SK-MEL-5 (cell line): ENCODE results near the gene GUCD1. TPM values are rescaled to one million over a fixed set of nuclear protein-coding genes. Genes with fewer than 3 reads are reported as not detected.
"Not testable (repeated sequence)": the region's sequence is repeated elsewhere in the genome, so short reads cannot be mapped to it uniquely, and the experiment has no call there.

Source experiments
- DNase-seq: peaks from one replicate; pipeline ENCODE4 v3.0.0-alpha.2; 2016; ENCODE audit warnings: low read depth, low spot score
- in situ Hi-C: cut with HindIII; loops from 2 replicates; pipeline ENCODE4 v1.10.0; 2016; ENCODE audit warnings: low sequenced_read_pairs, high pct_unique_total_duplicates, low pct_unique_long_range_greater_than_20kb
- total RNA-seq: library from RNA; depleted of rRNA; stranded (reverse); fragments of >200 nt; shearing (Covaris generic); gene quantifications from 2 replicates; pipeline ENCODE4 v1.2.3, GENCODE V29; 2014

The GUCD1 gene
- total RNA-seq, 1 experiment from 2014 or later, result 141 TPM

GRCh38 chr22:24543679-24544243 lies 11.2 kb downstream of the GUCD1 start:
- in situ Hi-C loops, result no loop called here
- DNase-seq, result no peak

DNA sequence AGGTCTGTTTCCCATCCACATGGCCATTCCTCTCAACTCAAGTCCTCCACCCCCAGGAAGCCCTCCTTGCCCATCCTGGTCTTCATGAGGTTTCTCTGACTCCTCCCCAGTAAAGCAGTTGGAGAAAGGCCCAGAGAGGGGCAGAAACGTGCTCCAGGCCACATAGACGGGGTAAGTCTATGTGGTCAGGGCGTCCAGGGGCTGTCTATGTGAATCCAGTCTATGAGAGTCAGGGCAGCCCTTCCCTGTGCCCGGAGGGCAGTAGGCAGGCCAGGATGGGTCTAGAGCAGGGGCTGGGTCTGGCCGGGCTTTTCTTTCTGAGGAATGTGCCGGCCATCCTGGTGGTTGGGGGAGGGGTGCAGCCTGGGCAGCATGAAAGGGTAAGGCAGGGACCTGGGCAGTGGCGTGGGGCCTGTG lies 11.7 kb downstream of the GUCD1 start:
- DNase-seq, result no peak
- in situ Hi-C loops, result no loop called here

GRCh38 chr22:24542641-24543040 lies 12.3 kb downstream of the GUCD1 start:
- in situ Hi-C loops, result no loop called here

GRCh38 chr22:24541681-24542515 lies 13.0 kb downstream of the GUCD1 start:
- in situ Hi-C loops, result no loop called here
- no peak for DNase-seq

More at GRCh38 chr22:24542641-24543040, 12.3 kb downstream of the GUCD1 start:
- no peak for DNase-seq

DNA sequence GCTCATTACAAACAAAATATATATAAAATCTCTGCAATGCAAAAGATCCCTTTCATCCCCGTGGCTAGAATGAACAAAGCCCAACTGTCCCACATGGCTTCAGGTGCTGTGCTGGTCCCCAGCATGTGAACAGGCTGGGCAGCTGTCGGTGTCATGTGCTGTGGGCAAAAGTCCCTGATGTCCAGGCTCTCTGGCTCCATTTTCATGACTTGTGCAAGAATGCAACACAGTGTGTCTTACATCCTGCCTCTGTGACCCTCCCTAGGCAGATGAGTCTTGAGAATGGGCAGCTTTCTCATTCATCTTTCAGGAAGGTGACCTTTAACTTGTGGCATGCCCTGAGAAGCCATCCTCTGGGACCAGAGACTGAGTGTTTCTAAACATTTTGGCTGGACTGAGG lies 14.5 kb downstream of the GUCD1 start:
- DNase-seq, result peak; percentile 48
- in situ Hi-C loops, result no loop called here

DNA sequence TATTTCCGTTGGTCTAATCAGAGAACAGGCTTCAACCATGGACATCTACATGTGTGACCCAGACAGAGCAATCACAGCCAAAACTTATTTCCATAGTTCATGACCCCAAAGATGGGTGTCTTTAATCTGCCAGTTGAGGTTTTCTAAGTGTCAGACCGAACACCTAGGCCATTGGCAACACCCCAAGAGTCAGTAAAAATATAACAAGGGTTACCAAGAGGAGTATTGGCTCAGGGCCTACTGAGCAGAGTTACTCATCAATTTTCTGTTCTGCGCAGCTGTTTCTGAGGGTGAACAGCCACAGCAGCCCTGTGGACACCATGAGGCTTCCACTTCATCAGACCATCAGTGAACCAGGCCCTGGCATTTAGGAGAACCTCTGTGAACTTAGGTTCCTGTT lies 18.8 kb downstream of the GUCD1 start:
- DNase-seq, result no peak
- in situ Hi-C loops, result no loop called here

- in situ Hi-C loops, result no loop called here
- DNase-seq, result no peak
These were observed 19.6 kb downstream of the GUCD1 start for GRCh38 chr22:24535348-24535747.

DNA sequence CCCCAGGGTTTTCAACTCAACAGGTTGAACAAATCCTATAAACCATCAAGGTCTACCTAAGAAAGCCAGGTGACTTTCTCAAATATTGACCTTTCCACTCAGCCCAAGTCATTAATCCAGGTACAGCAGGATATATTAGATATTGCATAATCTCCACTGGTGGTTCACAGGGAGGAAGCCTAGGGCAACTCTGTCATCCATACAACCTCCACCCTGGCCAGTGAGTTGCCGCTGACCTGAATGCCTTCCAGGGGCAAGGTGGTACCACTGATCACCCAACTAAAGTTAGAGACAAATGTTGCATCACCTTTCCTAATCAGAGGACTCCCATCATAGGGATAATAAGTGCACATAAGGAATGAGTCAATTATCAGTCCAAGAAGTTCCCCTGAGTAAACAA lies 22.9 kb downstream of the GUCD1 start:
- DNase-seq, result no peak
- in situ Hi-C loops, result no loop called here

- in situ Hi-C loops, result not testable (repeated sequence)
These were observed 24.0 kb downstream of the GUCD1 start for GRCh38 chr22:24530968-24531367.

DNA sequence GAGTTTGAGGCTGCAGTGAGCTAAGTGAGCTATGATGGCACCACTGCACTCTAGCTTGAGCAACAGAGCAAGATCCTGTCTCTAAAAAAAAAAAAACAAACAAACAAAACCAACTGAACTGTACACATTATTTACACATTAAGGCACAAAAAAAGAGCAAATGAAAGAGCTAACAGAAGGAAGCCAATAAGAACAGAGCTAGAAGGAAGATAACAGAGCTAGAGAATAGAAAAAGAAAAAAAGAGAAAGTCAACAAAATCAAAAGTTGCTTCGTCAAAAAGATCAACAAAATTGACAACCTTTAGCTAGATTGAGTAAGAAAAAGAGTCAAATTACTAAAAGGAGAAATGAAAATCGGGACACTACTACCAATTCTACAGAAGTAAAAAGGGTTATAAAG lies 25.0 kb downstream of the GUCD1 start:
- no peak for DNase-seq
- in situ Hi-C loops, result no loop called here

More at GRCh38 chr22:24530968-24531367, 24.0 kb downstream of the GUCD1 start:
- DNase-seq, result not testable (repeated sequence)

GRCh38 chr22:24526191-24526590 lies 28.7 kb downstream of the GUCD1 start:
- in situ Hi-C loops, result no loop called here
- DNase-seq, result no peak

DNA sequence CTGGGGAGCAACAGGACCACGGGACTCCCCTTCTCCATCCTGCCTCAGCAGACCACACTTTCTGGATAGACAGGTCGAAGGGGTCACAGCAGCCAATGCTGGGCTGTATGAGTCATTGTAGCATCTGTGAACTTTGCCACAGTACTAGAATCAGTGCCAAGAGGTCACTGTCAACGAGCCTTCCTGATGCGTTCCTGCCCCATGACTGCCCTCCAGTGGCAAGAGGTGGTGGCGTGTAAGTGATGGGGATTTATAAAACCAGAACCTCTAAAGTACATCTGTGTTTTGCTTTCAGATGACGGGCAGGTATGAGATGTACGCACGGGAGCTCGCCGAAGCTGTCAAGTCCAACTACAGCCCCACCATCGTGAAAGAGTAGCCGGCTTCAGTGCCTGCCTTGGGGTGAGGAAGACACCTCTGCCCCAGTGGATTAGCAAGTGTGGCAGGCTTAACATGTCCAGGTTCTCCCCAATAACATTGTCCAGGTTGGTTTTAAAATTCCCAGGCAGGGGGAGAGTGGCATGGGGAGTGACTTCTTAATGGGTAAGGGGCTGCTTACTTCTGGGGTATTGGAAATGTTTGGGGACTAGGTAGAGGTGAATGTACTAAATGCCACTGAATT lies 29.4 kb downstream of the GUCD1 start:
- peak; percentile 82 for DNase-seq
- in situ Hi-C loops, result no loop called here

DNA sequence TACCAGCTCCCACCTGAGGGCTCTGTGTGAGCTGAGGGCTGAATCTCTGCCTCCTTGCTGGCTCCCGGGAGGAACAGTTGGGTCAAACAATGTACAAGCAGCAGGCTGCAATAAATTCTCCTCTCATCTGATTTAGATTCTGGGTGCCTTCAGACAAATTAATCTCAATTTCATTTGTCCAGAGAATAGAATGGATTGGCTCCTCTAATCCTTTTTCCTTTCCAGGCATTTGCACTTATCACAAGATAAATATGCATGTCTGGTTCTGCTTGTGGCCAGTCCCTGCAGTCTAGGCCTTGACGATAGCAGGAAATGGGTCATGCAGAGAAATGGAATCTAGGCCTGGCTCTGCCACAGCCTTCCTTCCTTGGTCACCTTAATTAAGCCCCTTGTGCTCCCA lies 31.1 kb downstream of the GUCD1 start:
- no peak for DNase-seq
- in situ Hi-C loops, result no loop called here

GRCh38 chr22:24521791-24522245 lies 33.1 kb downstream of the GUCD1 start:
- DNase-seq, result peak; percentile 75
- in situ Hi-C loops, result no loop called here

DNA sequence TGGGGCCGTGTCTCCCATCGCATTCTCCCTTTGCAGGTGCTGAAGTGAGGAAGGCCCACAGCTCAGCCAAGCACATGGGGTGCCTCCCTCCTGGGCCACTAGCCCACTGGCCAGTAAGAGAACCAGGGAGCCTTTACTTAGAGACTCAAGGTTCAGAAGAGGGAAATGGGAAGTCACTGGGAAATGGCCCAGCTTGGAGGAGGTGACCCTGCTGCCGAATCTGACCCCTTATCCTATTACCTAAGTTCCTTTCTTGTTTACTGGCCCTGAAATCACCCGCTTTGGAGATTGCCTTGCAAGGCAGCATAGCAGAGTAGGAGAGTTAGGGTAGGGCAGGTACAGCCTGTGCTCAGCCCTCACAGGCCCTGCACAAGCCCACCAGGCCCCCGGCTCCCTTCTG lies 35.4 kb downstream of the GUCD1 start:
- in situ Hi-C loops, result no loop called here

GRCh38 chr22:24518771-24519485 lies 36.0 kb downstream of the GUCD1 start:
- in situ Hi-C loops, result no loop called here
- DNase-seq, result no peak

More for the DNA sequence above, 35.4 kb downstream of the GUCD1 start:
- no peak for DNase-seq

- in situ Hi-C loops, result no loop called here
- DNase-seq, result no peak
These were observed 36.7 kb downstream of the GUCD1 start for GRCh38 chr22:24518228-24518627.

- no peak for DNase-seq
- in situ Hi-C loops, result no loop called here
These were observed 37.5 kb downstream of the GUCD1 start for GRCh38 chr22:24517446-24517845.
